Liver (tissue), 9 donors: ENCODE data around the gene SPTLC1. TPM values are rescaled to one million over a fixed set of nuclear protein-coding genes. Genes with fewer than 3 reads are reported as not detected.
"Not testable (repeated sequence)": the region's sequence is repeated elsewhere in the genome, so short reads cannot be mapped to it uniquely, and the experiment has no call there.

ENCODE experiments used
- DNase-seq: peaks from one replicate; pipeline ENCODE4 v3.0.0-alpha.2; 2017; ENCODE audit warnings: low spot score
- H3K27ac ChIP-seq, 2 donors: one replicate each; pipeline ENCODE4 v1.7.0; 2013; ENCODE audit warnings: inconsistent platforms in 2 of 2, low read length in 2 of 2, control low read depth in 1 of 2, low read depth in 1 of 2, mild to moderate bottlenecking in 1 of 2
- H3K27me3 ChIP-seq, 4 donors: one replicate each; pipeline versions ENCODE4 v1.6.1 to v1.7.0; 2013; ENCODE audit warnings: low read length in 3 of 4, inconsistent platforms in 1 of 4, mild to moderate bottlenecking in 1 of 4, moderate library complexity in 1 of 4; ENCODE audit not compliant: control insufficient read depth in 4 of 4, insufficient read depth in 4 of 4
- H3K36me3 ChIP-seq, 4 donors: one replicate each; pipeline versions ENCODE4 v1.6.1 to v1.7.0; 2013; ENCODE audit warnings: low read length in 3 of 4, mild to moderate bottlenecking in 3 of 4, low read depth in 1 of 4, moderate library complexity in 1 of 4; ENCODE audit not compliant: control insufficient read depth in 4 of 4, insufficient read depth in 3 of 4
- H3K4me1 ChIP-seq, 4 donors: one replicate each; pipeline versions ENCODE4 v1.6.1 to v1.7.0; 2013; ENCODE audit warnings: low read length in 3 of 4, mild to moderate bottlenecking in 3 of 4, moderate library complexity in 1 of 4; ENCODE audit not compliant: control insufficient read depth in 4 of 4, insufficient read depth in 4 of 4
- H3K4me3 ChIP-seq, 3 donors: one replicate each; pipeline versions ENCODE4 v1.6.1 to v1.7.0; 2013; ENCODE audit warnings: low read length in 3 of 3, control low read depth in 1 of 3, low read depth in 1 of 3, mild to moderate bottlenecking in 1 of 3
- H3K9ac ChIP-seq, 2 donors: one replicate each; pipeline ENCODE4 v1.7.0; 2013; ENCODE audit warnings: low read length in 2 of 2, mild to moderate bottlenecking in 2 of 2, moderate library complexity in 2 of 2, control low read depth in 1 of 2, low read depth in 1 of 2
- H3K9me3 ChIP-seq, 4 donors: one replicate each; pipeline versions ENCODE4 v1.6.1 to v1.7.0; 2013; ENCODE audit warnings: low read length in 3 of 4; ENCODE audit not compliant: control insufficient read depth in 4 of 4
- HNF4G ChIP-seq: IDR thresholded peaks from 2 replicates; pipeline ENCODE4 v1.6.1; 2016; ENCODE audit warnings: antibody characterized with exemption
- JUND ChIP-seq, 2 donors: IDR thresholded peaks; 2 replicates each; pipeline ENCODE4 v1.6.1; 2016; ENCODE audit warnings: antibody characterized with exemption in 2 of 2
- RAD21 ChIP-seq, 2 donors: IDR thresholded peaks; 2 replicates each; pipeline ENCODE4 v1.6.1; 2016; ENCODE audit warnings: antibody characterized with exemption in 2 of 2, mild to moderate bottlenecking in 2 of 2
- SP1 ChIP-seq: IDR thresholded peaks from 2 replicates; pipeline ENCODE4 v1.6.1; 2018; ENCODE audit warnings: antibody characterized with exemption, mild to moderate bottlenecking
- TAF1 ChIP-seq: conservative IDR thresholded peaks from 2 replicates; pipeline ENCODE4 v1.6.1; 2016; ENCODE audit warnings: antibody characterized with exemption, mild to moderate bottlenecking
- YY1 ChIP-seq: IDR thresholded peaks from 2 replicates; pipeline ENCODE4 v1.6.1; 2016; ENCODE audit warnings: antibody characterized with exemption, mild to moderate bottlenecking
- WGBS: extraction: QIAGEN DNeasy Blood & Tissue Kit; methylation state at CpG from one replicate; pipeline ENCODE4 v1.1.7; 2013; 5-methylcytosine and 5-hydroxymethylcytosine counted together
- polyA plus RNA-seq, 2 donors: library from polyadenylated mRNA; stranded (reverse) in 1 of 2; unstranded in 1 of 2; fragments of 200-250 nt in 1 of 2; fragments of >200 nt in 1 of 2; fragmentation: Nextera tagmentation in 1 of 2; extraction: Ambion mirVana in 1 of 2; gene quantifications; one replicate each; pipeline versions ENCODE4 v1.2.1 to v1.2.3, GENCODE V29; 2013 to 2015
- total RNA-seq, 2 donors: library from RNA; depleted of rRNA; stranded (reverse); fragments of >200 nt; gene quantifications; one replicate each; pipeline ENCODE4 v1.2.3, GENCODE V29; 2014
- TF ChIP-seq, protein P1 (sequence below): fragments of 150-350 bp; IDR thresholded peaks from 2 replicates; pipeline ENCODE4 v1.5.1; 2017; ENCODE audit warnings: improper control_type of control experiment, low read depth, low read length; ENCODE audit not compliant: missing input control
- TF ChIP-seq, protein P2 (sequence below): IDR thresholded peaks from 2 replicates; pipeline ENCODE4 v1.6.1; 2016; ENCODE audit warnings: antibody characterized with exemption, mild to moderate bottlenecking
- donor health status: healthy.
- donor health status: healthy.
- donor health status: healthy.
- donor health status: healthy.
- donor health status: healthy.

SPTLC1 gene
- total and polyA plus RNA-seq, 4 donors, result 9.9 to 38.0 (median 19.8) TPM

DNA sequence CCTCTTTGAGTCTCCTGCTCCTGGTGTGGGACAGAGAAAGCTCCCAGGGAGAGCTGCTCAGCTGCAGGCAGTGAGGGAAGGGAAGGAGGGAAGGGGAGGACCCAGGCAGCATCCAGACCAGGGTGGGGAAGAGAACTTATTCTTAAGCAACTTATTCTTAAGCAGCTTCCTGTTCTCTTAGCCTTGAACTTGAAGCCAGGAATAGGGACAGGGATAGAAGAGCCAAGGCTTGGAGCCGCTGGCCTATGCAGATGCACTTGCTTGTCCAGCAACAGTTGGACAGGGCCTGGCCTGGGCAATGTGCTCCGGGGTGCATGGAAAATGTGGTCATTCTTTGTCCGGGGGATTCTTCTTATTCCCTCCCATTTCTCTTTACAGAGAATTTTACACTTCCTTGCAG is 31.4 kb upstream of the SPTLC1 start:
- H3K9ac ChIP-seq, result no peak overlapping the region
- no peak overlapping the region for H3K4me3 ChIP-seq

DNA sequence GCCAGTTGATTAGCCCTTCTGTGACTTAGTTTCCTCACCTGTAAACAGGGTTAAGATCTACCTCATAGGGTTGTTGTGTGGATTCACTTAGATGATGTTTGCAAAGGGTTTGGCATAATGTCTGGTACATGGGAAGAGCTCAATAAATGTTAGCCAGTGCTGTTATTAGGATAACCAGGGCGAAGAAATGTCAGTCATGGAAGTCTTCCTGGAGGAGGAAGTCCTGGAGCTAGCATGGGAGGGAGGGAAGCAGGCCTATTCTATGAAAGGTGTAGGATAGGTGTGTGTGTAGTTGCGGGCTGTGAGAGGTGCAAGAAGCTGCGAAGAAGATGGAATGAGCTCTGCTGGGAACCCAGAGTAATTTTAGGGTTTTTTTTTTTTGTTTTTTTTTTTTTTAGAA is 30.6 kb upstream of the SPTLC1 start:
- WGBS, result 91% methylated on average over 3 of the region's 3 CpGs
- not testable (repeated sequence) for H3K36me3 ChIP-seq, H3K4me3 ChIP-seq, H3K27me3 ChIP-seq, H3K4me1 ChIP-seq, H3K9ac ChIP-seq, H3K9me3 ChIP-seq, H3K27ac ChIP-seq, DNase-seq

More for the DNA sequence above, 31.4 kb upstream of the SPTLC1 start:
- Histone ChIP-seq H3K27me3 (no peaks in the 10 kb centered on the region), H3K36me3 (no peaks in the 10 kb centered on the region), H3K4me1 (peaks cover 0 to under 1% (median 0%) of the 10 kb centered on the region in 4 donors), H3K27ac (no peak overlapping the region), H3K9me3 (no peaks in the 10 kb centered on the region)
- DNase-seq, result no peak
- TF ChIP-seq JUND (IDR thresholded peaks at IDR 0.05) (no peak), YY1 (no peak), SP1 (no peak)
- TF ChIP-seq, protein P1, sequence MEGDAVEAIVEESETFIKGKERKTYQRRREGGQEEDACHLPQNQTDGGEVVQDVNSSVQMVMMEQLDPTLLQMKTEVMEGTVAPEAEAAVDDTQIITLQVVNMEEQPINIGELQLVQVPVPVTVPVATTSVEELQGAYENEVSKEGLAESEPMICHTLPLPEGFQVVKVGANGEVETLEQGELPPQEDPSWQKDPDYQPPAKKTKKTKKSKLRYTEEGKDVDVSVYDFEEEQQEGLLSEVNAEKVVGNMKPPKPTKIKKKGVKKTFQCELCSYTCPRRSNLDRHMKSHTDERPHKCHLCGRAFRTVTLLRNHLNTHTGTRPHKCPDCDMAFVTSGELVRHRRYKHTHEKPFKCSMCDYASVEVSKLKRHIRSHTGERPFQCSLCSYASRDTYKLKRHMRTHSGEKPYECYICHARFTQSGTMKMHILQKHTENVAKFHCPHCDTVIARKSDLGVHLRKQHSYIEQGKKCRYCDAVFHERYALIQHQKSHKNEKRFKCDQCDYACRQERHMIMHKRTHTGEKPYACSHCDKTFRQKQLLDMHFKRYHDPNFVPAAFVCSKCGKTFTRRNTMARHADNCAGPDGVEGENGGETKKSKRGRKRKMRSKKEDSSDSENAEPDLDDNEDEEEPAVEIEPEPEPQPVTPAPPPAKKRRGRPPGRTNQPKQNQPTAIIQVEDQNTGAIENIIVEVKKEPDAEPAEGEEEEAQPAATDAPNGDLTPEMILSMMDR, result no peak
- 66% methylated on average over 3 of the region's 3 CpGs for WGBS

DNA sequence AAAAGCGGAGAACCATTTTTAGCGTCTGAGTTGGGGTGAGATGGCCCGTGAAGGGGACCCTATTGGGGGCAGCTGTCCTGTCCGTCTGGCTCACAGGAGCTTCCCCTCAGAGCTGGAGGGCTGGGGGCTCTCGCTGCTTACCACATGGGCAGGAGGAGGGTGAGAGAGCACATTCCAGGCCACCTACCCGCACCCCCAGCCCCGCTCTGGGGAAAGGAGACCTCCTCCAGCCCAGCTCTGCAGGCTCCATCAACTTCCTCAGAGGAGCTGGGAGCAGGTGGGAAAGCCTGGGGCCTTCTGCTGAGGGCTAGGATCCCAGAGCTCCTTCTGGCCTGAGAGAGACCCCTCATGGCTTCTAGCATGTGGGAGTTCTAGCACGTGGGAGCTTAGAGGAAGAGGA is 27.1 kb upstream of the SPTLC1 start:
- H3K9ac ChIP-seq, result no peak overlapping the region
- no peaks in the 10 kb centered on the region for H3K9me3 ChIP-seq
- no peaks in the 10 kb centered on the region for H3K27me3 ChIP-seq
- no peak overlapping the region for H3K4me3 ChIP-seq
- no peaks in the 10 kb centered on the region for H3K36me3 ChIP-seq
- H3K27ac ChIP-seq, result no peak overlapping the region
- WGBS, result 83% methylated on average over 8 of the region's 8 CpGs
- no peak for DNase-seq
- H3K4me1 ChIP-seq, result peaks cover 4 to 20% (median 14%) of the 10 kb centered on the region in 4 donors
- TF ChIP-seq HNF4G (no peak), RAD21 (IDR thresholded peaks at IDR 0.05) (no peak), TAF1 (no peak)
- TF ChIP-seq, protein P2, sequence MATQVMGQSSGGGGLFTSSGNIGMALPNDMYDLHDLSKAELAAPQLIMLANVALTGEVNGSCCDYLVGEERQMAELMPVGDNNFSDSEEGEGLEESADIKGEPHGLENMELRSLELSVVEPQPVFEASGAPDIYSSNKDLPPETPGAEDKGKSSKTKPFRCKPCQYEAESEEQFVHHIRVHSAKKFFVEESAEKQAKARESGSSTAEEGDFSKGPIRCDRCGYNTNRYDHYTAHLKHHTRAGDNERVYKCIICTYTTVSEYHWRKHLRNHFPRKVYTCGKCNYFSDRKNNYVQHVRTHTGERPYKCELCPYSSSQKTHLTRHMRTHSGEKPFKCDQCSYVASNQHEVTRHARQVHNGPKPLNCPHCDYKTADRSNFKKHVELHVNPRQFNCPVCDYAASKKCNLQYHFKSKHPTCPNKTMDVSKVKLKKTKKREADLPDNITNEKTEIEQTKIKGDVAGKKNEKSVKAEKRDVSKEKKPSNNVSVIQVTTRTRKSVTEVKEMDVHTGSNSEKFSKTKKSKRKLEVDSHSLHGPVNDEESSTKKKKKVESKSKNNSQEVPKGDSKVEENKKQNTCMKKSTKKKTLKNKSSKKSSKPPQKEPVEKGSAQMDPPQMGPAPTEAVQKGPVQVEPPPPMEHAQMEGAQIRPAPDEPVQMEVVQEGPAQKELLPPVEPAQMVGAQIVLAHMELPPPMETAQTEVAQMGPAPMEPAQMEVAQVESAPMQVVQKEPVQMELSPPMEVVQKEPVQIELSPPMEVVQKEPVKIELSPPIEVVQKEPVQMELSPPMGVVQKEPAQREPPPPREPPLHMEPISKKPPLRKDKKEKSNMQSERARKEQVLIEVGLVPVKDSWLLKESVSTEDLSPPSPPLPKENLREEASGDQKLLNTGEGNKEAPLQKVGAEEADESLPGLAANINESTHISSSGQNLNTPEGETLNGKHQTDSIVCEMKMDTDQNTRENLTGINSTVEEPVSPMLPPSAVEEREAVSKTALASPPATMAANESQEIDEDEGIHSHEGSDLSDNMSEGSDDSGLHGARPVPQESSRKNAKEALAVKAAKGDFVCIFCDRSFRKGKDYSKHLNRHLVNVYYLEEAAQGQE, result no peak
